ENCODE data around the gene CCL17. TPM values are rescaled to one million over a fixed set of nuclear protein-coding genes. Genes with fewer than 3 reads are reported as not detected.

CCL17 gene
- total and polyA plus RNA-seq, 9 donors = not detected

DNA sequence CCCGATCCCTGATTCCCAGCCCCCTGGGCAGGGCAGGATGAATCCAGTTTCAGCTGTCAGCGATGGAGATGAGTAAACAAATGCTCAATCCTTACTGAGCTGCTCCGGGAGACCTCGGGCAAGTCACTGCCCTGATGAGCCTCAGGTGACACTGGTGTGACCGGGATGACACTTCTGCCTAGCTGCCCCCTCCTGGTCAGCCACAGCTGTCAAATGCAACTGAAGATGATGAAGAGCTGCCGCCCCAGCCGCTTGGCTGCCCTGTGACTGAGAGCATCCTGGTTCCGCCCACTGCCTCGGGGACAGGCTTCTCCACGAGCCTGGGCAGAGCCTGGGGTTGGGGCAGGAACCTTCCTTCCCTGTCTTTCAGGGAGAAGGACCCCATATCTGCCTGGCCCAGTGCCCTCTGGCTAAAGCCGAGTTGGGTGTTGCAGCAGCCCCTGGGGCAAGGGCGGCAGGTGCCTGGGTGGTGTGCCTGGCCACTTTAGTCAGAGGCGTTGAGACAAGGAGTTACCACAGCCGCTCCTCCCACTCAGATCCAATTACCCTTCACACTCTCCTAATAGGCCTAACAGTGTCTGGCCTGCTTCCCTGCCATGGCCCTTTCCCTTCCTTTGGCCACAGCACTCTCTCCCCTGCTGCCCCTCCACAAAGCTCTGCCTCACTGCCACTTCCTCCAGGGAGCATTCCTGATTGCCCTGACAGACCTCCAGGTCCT is 5.5 kb downstream of the CCL17 start:
- intact Hi-C loops (cut with DNase I) = loop anchor here in 2 of 4 donors (10.0 kb wide), 2 partner anchors 105 to 325 kb away; no protein-coding TSS in a partner anchor
- Histone ChIP-seq H3K27ac (no peak overlapping the region), H3K9me3 (no peaks in the 10 kb centered on the region), H3K4me3 (no peak overlapping the region), H3K4me1 (ENCODE audit: insufficient read depth) (no peaks in the 10 kb centered on the region), H3K27me3 (no peaks in the 10 kb centered on the region), H3K36me3 (no peaks in the 10 kb centered on the region)
- WGBS, 3 donors = 59 to 77% (median 62%) methylated on average over 14 of the region's 14 CpGs
- DNase-seq = no peak
- no peak for TF ChIP-seq POLR2A (IDR thresholded peaks at IDR 0.05)
- no peak for TF ChIP-seq EP300 (IDR thresholded peaks at IDR 0.05)
- TF ChIP-seq, protein P1, sequence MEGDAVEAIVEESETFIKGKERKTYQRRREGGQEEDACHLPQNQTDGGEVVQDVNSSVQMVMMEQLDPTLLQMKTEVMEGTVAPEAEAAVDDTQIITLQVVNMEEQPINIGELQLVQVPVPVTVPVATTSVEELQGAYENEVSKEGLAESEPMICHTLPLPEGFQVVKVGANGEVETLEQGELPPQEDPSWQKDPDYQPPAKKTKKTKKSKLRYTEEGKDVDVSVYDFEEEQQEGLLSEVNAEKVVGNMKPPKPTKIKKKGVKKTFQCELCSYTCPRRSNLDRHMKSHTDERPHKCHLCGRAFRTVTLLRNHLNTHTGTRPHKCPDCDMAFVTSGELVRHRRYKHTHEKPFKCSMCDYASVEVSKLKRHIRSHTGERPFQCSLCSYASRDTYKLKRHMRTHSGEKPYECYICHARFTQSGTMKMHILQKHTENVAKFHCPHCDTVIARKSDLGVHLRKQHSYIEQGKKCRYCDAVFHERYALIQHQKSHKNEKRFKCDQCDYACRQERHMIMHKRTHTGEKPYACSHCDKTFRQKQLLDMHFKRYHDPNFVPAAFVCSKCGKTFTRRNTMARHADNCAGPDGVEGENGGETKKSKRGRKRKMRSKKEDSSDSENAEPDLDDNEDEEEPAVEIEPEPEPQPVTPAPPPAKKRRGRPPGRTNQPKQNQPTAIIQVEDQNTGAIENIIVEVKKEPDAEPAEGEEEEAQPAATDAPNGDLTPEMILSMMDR (IDR thresholded peaks at IDR 0.05) = no peak

DNA sequence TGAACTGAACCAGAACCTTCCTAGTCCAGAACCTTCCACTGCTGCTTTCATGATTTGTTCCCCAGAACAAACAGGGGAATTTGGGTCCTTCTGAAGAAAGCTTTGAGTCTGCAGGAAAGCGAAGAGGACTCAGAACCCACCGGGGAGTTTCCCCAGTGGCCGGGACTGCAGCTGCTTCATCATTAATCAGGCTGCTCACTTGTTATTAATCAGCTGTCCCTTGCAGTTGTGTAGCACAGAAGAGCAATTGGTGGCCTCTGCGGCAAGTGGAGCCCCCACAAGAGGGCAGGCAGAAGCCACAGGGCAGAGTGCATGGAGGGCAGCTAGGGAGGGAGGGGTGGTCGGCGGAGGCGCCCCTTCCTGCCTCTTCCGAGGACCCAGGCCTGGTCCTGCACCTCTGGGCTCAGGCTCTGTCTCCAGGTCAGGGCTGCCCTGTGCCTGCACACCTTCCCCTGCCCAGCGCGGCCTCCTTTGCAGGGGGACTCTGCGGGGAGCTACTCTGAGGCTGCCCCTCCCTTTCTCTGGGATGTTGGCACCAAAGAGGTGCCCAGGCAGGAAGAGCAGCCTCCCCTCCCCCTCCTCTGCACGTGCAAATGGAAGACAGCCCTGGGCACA is 6.9 kb downstream of the CCL17 start:
- DNase-seq = no peak
- H3K36me3 ChIP-seq = no peaks in the 10 kb centered on the region
- no peaks in the 10 kb centered on the region for H3K4me1 ChIP-seq (ENCODE audit: insufficient read depth)
- no peak overlapping the region for H3K4me3 ChIP-seq
- no peak overlapping the region for H3K27ac ChIP-seq
- no peak for TF ChIP-seq EP300 (IDR thresholded peaks at IDR 0.05)
- no peak for TF ChIP-seq POLR2A (IDR thresholded peaks at IDR 0.05)
- TF ChIP-seq, protein P1 (IDR thresholded peaks at IDR 0.05) = no peak
- no peaks in the 10 kb centered on the region for H3K9me3 ChIP-seq
- intact Hi-C loops (cut with DNase I) = loop anchor here in 2 of 4 donors (10.0 kb wide), 2 partner anchors 103 to 327 kb away; no protein-coding TSS in a partner anchor
- H3K27me3 ChIP-seq = no peaks in the 10 kb centered on the region
- WGBS, 3 donors = 60 to 66% (median 63%) methylated on average over 12 of the region's 12 CpGs

DNA sequence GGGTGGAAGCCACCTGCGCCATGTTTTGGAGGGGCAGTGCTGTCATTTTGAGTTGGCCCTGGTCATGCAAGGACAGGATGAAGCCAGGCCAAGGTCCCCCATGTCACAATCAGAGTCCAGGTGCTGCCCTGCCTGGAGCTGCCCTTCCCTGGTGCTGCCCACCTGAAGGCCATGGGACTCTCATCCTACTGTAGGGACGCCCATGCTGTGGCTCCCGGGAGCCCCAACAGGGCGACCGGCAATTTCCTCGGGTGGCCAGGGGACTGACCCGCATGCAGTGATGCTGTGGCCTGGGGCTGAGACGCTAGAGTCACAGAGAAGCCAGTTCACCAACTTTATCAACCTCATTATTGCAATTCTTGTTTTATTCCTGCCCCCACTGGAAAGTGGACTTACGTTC is 8.0 kb downstream of the CCL17 start:
- no peaks in the 10 kb centered on the region for H3K27me3 ChIP-seq
- no peaks in the 10 kb centered on the region for H3K9me3 ChIP-seq
- intact Hi-C loops (cut with DNase I) = loop anchor here in 2 of 4 donors (10.0 kb wide), 2 partner anchors 102 to 328 kb away; no protein-coding TSS in a partner anchor
- no peak overlapping the region for H3K27ac ChIP-seq
- WGBS, 3 donors = 88 to 93% (median 90%) methylated on average over 9 of the region's 9 CpGs
- no peak overlapping the region for H3K4me3 ChIP-seq
- peaks cover 1% of the 10 kb centered on the region for H3K4me1 ChIP-seq (ENCODE audit: insufficient read depth)
- TF ChIP-seq EP300 (IDR thresholded peaks at IDR 0.05) (no peak), POLR2A (IDR thresholded peaks at IDR 0.05) (no peak)
- TF ChIP-seq, protein P1 (IDR thresholded peaks at IDR 0.05) = no peak
- H3K36me3 ChIP-seq = no peaks in the 10 kb centered on the region
- no peak for DNase-seq

DNA sequence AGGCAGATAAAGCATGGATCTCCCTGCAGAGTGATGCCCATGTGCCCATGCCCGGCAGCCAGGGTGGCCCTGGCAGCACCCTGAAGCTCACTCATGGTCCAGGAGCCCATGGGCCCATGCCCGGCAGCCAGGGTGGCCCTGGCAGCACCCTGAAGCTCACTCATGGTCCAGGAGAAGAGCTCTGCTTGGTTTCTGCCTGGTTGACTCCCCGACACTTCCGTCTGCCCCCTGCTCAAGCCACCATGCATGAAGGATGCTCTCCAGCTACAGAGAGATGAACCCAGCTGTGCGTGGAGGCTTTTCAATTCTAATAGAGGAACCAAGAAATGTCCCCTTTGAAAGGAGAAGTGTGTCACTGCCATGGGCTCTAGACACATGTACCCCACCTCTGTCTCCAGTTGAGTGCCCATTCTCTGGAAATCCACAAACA is 8.7 kb downstream of the CCL17 start:
- Histone ChIP-seq H3K27me3 (no peaks in the 10 kb centered on the region), H3K9me3 (no peaks in the 10 kb centered on the region), H3K4me3 (no peak overlapping the region), H3K27ac (no peak overlapping the region), H3K4me1 (ENCODE audit: insufficient read depth) (peaks cover 1% of the 10 kb centered on the region), H3K36me3 (no peaks in the 10 kb centered on the region)
- intact Hi-C loops (cut with DNase I) = loop anchor here in 2 of 4 donors (10.0 kb wide), 2 partner anchors 101 to 329 kb away; no protein-coding TSS in a partner anchor
- 86 to 92% (median 91%) methylated on average over 4 to 5 of the region's 5 CpGs for WGBS, 3 donors
- TF ChIP-seq, protein P1 (IDR thresholded peaks at IDR 0.05) = no peak
- TF ChIP-seq POLR2A (IDR thresholded peaks at IDR 0.05) (no peak), EP300 (IDR thresholded peaks at IDR 0.05) (no peak)
- no peak for DNase-seq

Measured in ovary (tissue), 9 donors.